ENCODE measurements around the gene HERC2.

Gene HERC2

GRCh38 chr15:28098360-28098765, 223.6 kb downstream of the HERC2 start:
- DNase-seq (ENCODE audit: low read depth in 2 of 2) = no peak

- no peak for DNase-seq (ENCODE audit: low read depth in 2 of 2)
Measured at GRCh38 chr15:28097656-28098359, 224.2 kb downstream of the HERC2 start.

GRCh38 chr15:28096670-28097431, 225.1 kb downstream of the HERC2 start:
- DNase-seq (ENCODE audit: low read depth in 2 of 2) = no peak

GRCh38 chr15:28096411-28096669, 225.6 kb downstream of the HERC2 start:
- no peak for DNase-seq (ENCODE audit: low read depth in 2 of 2)

GRCh38 chr15:28094732-28095521, 227.1 kb downstream of the HERC2 start:
- no peak for DNase-seq (ENCODE audit: low read depth in 2 of 2)

- no peak for DNase-seq (ENCODE audit: low read depth in 2 of 2)
Measured at GRCh38 chr15:28093752-28094535, 228.0 kb downstream of the HERC2 start.

- DNase-seq (ENCODE audit: low read depth in 2 of 2) = no peak
Measured at GRCh38 chr15:28091313-28091712, 230.7 kb downstream of the HERC2 start.

- DNase-seq (ENCODE audit: low read depth in 2 of 2) = no peak
Measured at GRCh38 chr15:28086175-28086703, 235.7 kb downstream of the HERC2 start.

GRCh38 chr15:28085489-28086174, 236.3 kb downstream of the HERC2 start:
- no peak for DNase-seq (ENCODE audit: low read depth in 2 of 2)

- no peak for DNase-seq (ENCODE audit: low read depth in 2 of 2)
Measured at GRCh38 chr15:28084547-28084946, 237.4 kb downstream of the HERC2 start.

GRCh38 chr15:28082891-28083684, 238.9 kb downstream of the HERC2 start:
- DNase-seq (ENCODE audit: low read depth in 2 of 2) = no peak

GRCh38 chr15:28081594-28081993, 240.4 kb downstream of the HERC2 start:
- DNase-seq (ENCODE audit: low read depth in 2 of 2) = no peak

GRCh38 chr15:28080386-28080785, 241.6 kb downstream of the HERC2 start:
- DNase-seq (ENCODE audit: low read depth in 2 of 2) = no peak

GRCh38 chr15:28079313-28079969, 242.5 kb downstream of the HERC2 start:
- DNase-seq (ENCODE audit: low read depth in 2 of 2) = no peak

- DNase-seq (ENCODE audit: low read depth in 2 of 2) = no peak
Measured at GRCh38 chr15:28078191-28078719, 243.7 kb downstream of the HERC2 start.

GRCh38 chr15:28075573-28075972, 246.4 kb downstream of the HERC2 start:
- no peak for DNase-seq (ENCODE audit: low read depth in 2 of 2)

GRCh38 chr15:28068930-28069329, 253.0 kb downstream of the HERC2 start:
- DNase-seq (ENCODE audit: low read depth in 2 of 2) = no peak

GRCh38 chr15:28066231-28066630, 255.7 kb downstream of the HERC2 start:
- DNase-seq (ENCODE audit: low read depth in 2 of 2) = no peak

All from stimulated activated CD4-positive, alpha-beta T cell treated with anti-CD3 and anti-CD28 coated beads, Interleukin-12 subunit alpha, Interleukin-12 subunit beta, amount 100 ng/mL, for 24 hours (primary cell).